ENCODE results near the gene TSHZ2.

The TSHZ2 gene

DNA sequence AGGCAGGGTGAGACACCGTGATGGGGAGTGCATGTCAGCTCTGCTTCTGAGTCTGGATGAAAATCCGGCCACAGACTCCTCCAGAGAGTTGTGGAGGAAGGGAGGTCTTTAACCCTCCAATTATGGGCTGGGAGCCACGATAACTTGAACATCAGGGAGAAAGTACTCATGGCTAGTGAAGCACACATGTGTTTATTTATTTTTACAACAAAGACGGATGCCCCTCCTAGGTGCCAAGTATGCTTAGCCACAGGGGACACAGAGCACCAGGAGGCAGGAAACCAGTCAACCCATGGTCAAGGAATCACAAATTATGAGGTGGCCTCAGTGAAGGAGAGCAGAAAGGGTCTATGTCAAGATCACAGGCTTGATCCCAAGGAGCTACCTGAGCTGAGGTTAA, 567.4 kb downstream of the TSHZ2 start:
- no peak for DNase-seq (ENCODE audit: low read depth in 2 of 2)
